ENCODE data around the gene EPHB2.

EPHB2 gene

GRCh38 chr1:22714455-22714854, 3.8 kb downstream of the EPHB2 start:
- TF ChIP-seq MYC (IDR thresholded peaks at IDR 0.05; ENCODE audit: low read depth, low read length) (no peak), CTCF (IDR thresholded peaks at IDR 0.05; ENCODE audit: low read depth, low read length) (no peak), MAX (IDR thresholded peaks at IDR 0.05; ENCODE audit: low read depth, low read length) (no peak), POLR2A (IDR thresholded peaks at IDR 0.05; ENCODE audit: extremely low read depth, insufficient read length) (no peak)
- DNase-seq (ENCODE audit: low read depth): no peak
- H3K4me3 ChIP-seq (ENCODE audit: low read depth, low read length): no peak overlapping the region

- DNase-seq (ENCODE audit: low read depth): no peak
- TF ChIP-seq POLR2A (IDR thresholded peaks at IDR 0.05; ENCODE audit: extremely low read depth, insufficient read length): no peak
- no peak for TF ChIP-seq MAX (IDR thresholded peaks at IDR 0.05; ENCODE audit: low read depth, low read length)
- TF ChIP-seq CTCF (IDR thresholded peaks at IDR 0.05; ENCODE audit: low read depth, low read length): no peak
- no peak for TF ChIP-seq MYC (IDR thresholded peaks at IDR 0.05; ENCODE audit: low read depth, low read length)
- no peak overlapping the region for H3K4me3 ChIP-seq (ENCODE audit: low read depth, low read length)
Observed at GRCh38 chr1:22717037-22717760, 6.6 kb downstream of the EPHB2 start.

- no peak for DNase-seq (ENCODE audit: low read depth)
- TF ChIP-seq MAX (IDR thresholded peaks at IDR 0.05; ENCODE audit: low read depth, low read length) (no peak), MYC (IDR thresholded peaks at IDR 0.05; ENCODE audit: low read depth, low read length) (no peak), POLR2A (IDR thresholded peaks at IDR 0.05; ENCODE audit: extremely low read depth, insufficient read length) (no peak), CTCF (IDR thresholded peaks at IDR 0.05; ENCODE audit: low read depth, low read length) (no peak)
- no peak overlapping the region for H3K4me3 ChIP-seq (ENCODE audit: low read depth, low read length)
Observed at GRCh38 chr1:22721122-22721873, 10.7 kb downstream of the EPHB2 start.

- no peak for DNase-seq (ENCODE audit: low read depth)
- TF ChIP-seq MYC (IDR thresholded peaks at IDR 0.05; ENCODE audit: low read depth, low read length): no peak
- TF ChIP-seq POLR2A (IDR thresholded peaks at IDR 0.05; ENCODE audit: extremely low read depth, insufficient read length): no peak
- TF ChIP-seq CTCF (IDR thresholded peaks at IDR 0.05; ENCODE audit: low read depth, low read length): no peak
- TF ChIP-seq MAX (IDR thresholded peaks at IDR 0.05; ENCODE audit: low read depth, low read length): no peak
Observed at GRCh38 chr1:22722901-22723550, 12.4 kb downstream of the EPHB2 start.

GRCh38 chr1:22727873-22728272, 17.2 kb downstream of the EPHB2 start:
- H3K4me3 ChIP-seq (ENCODE audit: low read depth, low read length): no peak overlapping the region
- no peak for DNase-seq (ENCODE audit: low read depth)
- TF ChIP-seq MYC (IDR thresholded peaks at IDR 0.05; ENCODE audit: low read depth, low read length): no peak
- TF ChIP-seq POLR2A (IDR thresholded peaks at IDR 0.05; ENCODE audit: extremely low read depth, insufficient read length): no peak
- TF ChIP-seq CTCF (IDR thresholded peaks at IDR 0.05; ENCODE audit: low read depth, low read length): no peak
- TF ChIP-seq MAX (IDR thresholded peaks at IDR 0.05; ENCODE audit: low read depth, low read length): no peak

More at GRCh38 chr1:22722901-22723550, 12.4 kb downstream of the EPHB2 start:
- H3K4me3 ChIP-seq (ENCODE audit: low read depth, low read length): no peak overlapping the region
